ENCODE data around the gene KRT15.

The KRT15 gene

DNA sequence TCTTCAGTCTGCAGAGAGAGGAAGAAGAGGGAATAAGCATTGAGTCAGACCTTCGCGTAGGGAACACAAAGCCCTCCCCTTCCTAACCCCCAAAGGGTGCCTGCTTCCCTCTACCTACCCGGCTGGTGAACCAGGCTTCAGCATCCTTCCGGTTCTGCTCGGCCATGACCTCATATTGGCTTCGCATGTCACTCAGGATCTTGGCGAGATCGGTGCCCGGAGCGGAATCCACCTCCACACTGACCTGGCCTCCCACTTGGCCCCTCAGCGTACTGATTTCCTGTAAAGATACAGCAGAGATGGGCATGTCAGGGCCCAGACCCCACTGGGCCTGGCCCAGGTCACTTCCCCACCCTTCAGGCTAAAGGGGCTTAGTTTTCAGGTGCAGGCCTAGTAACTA is 5.6 kb upstream of the KRT15 start:
- no peak for DNase-seq (ENCODE audit: low read depth)

DNA sequence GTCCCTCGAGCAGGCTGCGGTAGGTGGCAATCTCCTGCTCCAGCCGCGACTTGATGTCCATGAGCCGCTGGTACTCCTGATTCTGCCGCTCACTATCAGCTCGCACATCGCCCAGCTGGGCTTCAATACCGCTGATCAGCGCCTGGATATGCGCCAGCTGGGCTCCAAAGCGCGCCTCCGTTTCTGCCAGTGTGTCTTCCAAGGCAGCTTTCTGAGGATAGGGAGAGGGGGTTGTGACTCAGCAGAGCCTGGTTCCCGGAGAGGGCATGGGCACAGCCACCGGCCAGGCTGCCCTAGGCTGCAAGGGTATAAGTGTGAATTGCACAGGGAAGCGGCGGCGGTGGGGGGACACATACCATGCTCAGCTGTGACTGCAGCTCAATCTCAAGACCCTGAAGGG is 5.1 kb upstream of the KRT15 start:
- DNase-seq (ENCODE audit: low read depth), result no peak

DNA sequence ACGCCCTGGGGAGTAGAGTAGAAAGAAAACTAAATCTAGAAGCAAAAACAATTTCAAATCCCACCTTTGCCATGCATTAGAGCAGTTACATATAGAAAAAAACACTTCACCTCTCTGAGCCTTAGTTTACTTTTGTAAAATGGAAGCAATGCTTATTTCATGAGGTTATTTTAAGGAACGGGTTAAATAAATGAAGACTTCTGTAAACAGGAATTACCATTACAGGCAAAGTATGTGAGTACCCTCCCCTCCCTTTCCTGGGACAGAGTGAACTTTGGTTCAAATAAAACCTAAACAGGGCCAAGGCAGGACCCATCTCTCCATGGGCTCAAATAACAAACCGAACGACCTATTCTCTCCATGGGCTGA is 4.5 kb upstream of the KRT15 start:
- no peak for DNase-seq (ENCODE audit: low read depth)

DNA sequence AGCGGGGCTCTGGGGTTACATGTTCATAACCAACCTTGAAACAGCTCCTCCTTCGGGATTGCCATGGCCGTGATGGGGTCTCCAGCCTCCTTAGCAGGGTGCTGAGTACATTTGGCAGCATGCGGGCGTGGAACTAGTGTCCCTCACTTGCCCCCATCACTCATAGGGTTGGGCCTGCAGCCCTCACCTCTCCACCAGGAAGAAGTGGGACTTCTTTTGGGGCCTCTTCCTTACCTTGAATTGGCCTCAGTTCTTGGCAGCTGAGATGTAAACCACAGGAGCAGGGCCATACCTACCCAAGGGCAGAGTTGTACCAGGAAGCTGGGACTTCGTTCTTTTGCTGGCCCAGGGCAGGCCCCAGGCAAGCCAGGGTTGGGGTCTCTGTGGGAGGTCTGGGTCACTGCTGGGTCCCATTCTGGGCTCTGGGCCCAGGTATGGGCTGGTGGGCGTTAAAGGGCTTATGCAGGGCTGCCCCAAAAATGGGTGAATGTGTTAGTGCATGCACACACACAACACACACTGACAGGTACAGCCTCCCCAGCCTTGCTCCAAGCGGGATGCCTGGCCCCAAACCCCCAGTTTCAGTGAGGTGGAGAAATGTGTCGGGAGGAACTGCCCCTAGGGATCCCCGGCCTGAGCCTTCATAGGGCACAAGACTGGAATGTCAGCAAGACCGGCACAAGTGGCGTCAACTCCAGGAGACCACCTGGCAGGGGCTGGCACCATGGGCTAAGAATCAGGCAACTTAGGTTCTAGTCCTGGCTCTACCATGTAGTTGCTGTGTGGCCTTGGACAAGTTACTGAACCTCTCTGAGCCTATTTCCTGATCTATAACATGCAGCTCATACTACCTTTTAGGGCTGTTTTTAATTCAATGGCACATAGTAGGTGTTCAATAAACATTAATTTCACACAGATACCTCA is 3.9 kb upstream of the KRT15 start:
- DNase-seq (ENCODE audit: low read depth), result no peak

DNA sequence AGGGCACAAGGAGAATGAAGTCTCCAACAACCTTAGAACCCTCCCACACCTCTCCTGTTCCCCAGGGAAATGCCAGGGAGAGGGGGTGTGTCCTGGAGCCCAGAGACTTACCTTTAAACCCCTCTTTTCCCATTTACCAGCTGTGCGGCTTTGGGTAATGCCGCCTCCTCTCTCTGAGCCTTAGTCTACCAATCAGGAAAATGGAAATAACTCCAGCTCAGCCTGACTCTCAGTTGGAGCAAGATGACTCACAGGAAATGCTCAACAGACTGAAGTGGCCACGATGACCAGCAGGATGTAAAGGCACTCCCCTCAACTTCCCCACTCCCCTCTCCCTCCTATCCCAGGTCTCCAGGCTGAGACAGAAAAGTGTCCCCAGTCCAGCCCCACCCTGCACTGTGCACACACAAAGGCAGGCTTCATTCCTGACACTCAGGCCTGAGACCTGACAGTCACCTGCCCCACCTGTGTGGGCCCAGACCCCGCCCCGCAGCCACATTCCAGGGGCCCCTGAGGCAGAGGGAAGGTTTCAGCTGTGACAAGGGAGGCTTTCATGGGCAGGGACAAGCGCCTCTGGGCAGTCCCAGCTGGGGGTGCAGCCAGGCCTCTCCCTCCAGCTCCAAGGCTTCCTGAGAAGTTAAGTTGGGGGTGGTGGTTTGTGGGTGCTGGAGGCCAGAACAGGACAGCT is 3.0 kb upstream of the KRT15 start:
- no peak for DNase-seq (ENCODE audit: low read depth)

DNA sequence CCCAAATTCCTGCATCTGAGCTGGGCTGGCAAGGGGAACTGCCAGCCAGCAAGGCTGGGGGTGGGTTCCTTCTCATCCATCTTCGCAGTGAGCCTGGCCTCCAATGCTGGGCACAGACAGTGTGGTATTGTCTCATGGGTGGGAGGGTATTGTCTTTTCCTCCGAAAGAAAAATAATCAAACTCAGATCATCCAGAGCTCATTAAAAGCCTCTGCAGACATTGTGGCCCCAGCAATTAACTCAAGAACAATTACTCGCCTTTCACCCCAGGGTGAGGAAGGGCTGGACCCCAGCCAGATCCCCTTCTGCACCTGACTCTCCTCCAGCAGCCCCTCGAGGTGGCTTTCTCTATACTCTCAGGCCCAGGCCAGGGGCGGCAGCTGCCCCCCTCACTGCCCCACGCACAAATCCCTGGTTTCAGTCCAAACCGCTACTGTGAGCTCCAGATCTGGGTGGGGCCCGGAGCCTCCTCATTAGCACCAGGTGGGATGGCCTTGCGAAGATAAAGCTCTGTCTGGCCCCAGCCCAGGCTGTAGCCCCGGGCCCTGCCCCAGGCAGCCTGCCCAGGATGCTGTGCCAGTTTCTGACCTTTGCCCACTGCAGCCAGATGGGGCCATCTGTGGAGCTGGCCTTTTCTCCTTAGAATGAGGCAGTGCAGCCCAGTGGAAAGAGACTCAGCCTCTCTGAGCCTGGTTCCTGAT is 2.3 kb upstream of the KRT15 start:
- DNase-seq (ENCODE audit: low read depth), result no peak

DNA sequence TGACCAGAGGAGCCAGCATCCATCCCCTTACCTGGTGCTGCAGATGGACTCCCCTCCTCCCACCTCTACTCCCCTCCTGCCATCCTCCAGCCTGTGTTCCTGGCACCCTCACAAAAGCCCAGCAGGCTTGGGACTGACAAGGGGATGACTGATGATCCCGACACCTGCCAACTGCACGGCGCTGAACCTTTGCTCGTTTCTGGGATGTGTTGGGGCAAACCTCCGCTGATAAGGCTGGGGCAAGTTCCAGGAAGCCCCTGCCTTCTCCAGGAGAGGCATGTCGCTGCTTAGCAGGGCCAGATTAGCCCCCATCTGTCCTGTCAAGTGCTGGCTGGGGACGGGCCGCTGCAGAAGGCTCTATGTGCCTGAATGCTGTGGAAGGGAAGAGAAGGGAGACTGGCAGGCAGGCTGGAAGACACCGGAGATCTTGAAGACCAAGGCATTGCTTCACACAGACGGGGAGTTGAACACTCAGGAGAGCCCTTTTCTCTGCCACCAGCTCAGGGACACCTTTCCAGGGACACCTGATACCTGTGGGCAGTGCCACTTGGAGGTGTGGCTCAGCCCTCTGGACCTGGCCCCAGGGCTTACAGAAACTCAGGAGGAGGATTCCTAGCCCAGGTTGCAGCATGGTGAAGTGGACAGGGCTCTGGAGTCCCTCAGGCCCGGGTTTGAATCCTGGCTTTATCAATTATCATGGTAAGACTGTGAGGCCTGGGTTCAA is 973 bp upstream of the KRT15 start:
- DNase-seq (ENCODE audit: low read depth), result no peak

DNA sequence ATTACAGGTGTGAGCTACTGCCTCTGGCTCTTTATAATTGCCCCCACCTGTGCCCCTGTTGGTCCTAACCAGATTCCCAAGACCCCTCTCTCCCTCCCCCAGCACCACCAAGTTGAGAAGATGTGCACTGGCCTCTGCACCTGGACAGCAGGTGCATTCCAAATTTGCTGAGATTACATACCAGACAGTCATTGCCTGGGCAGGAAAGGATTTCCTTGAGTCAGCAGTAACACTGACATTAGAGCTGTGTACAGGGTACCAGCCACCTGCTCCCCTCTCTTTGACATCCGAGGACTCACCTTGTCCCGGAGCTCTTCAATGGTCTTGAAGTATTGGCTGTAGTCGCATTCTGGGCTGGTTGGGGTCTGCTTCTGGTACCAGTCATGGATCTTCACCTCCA is 659 bp downstream of the KRT15 start:
- DNase-seq (ENCODE audit: low read depth), result no peak

DNA sequence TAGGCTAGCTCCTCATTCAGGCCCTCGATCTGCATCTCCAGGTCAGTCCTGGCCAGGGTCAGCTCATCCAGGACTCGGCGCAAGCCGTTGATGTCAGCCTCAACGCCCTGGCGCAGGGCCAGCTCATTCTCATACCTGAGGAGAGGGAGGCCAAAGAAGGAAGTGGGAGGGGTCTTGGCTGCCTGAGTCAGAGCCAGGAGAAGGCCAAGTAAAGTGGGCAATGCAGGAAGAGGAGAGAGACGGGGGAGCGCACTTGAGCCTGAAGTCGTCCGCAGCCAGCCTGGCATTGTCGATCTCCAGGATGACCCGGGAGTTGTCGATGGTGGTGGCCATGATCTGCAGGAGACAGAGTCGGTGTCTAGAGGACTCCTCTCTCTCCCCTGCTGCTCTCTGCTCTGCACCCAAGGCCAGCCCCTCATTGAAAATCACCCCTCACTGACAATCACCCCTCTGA is 1.8 kb downstream of the KRT15 start:
- DNase-seq (ENCODE audit: low read depth), result no peak

DNA sequence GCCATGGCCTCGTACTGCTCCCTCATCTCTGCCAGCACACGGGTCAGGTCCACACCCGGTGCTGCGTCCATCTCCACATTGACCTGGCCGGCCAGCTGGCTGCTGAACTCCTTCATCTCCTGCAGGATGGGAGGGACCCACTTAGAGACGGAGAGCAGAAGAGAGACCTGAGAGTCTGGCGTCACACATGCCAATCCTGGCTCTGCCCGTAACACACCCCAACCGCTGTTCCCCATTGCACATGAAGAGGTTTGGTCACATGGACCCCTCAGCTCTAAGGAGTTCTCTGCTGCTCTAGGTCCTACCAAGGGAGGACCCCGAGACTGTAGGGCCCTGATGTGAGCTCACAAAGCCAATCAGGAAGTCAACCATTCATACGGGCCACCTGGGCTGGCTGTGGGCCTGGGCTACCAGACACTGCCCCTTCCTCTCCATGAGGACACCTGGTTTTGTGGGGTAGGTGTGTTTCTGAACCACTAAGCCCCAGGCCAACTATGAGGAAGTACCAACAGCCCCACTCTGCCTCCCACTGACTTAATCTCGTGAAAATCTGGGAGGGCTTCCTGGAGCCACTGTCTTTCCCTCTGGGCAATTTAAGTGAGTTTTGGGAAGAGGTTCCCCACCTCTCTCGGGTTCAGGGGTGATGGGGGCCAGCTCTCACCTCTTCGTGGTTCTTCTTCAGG is 2.4 kb downstream of the KRT15 start:
- DNase-seq (ENCODE audit: low read depth), result no peak

DNA sequence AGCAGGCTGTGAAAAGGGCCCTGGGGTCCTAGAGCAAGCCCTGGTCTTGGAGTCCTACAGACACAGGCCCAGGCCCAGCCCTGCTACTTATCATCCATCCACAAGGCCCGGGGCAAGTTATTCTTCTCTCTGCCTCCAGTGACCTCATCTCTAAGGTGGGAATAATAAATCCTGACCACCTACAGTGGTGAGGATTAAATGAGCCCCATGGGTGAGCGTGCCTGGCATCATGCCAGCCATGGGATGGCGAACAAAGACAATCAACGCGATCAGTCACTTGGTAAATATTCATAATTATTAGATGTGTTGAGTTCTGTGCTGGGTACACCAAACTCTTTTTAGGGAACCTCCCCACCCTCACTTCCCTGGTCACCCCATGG is 5.5 kb downstream of the KRT15 start:
- DNase-seq (ENCODE audit: low read depth), result no peak

DNA sequence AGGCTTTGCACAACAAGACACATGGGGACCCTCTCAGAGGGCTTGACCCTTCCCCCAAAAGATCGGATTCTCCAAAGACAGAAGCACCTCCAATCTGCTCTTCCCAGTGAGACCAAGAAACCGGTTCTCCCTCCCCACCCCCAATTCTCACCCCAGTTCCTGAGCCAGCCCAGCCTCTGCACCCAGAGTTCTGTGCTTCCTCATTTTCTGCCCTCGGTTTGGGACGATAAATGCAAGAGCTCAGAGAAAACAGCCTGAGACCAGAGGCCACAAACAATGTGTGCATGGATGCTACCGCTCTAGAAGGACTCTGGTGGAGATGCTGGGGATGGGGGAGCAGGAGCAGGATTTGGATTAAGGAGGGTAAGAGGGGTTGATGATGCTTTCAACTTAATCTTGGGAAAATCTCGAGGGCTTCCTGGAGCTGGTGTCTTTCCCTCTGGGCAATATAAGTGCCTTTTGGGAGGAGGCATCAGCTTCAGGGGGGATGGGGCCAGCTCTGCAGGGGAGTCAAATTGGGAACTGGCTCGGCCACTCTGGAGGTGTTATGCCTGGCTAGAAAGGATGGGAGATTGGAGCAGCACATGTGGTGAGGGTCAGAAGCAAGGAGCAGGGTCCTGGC is 6.0 kb downstream of the KRT15 start:
- no peak for DNase-seq (ENCODE audit: low read depth)

DNA sequence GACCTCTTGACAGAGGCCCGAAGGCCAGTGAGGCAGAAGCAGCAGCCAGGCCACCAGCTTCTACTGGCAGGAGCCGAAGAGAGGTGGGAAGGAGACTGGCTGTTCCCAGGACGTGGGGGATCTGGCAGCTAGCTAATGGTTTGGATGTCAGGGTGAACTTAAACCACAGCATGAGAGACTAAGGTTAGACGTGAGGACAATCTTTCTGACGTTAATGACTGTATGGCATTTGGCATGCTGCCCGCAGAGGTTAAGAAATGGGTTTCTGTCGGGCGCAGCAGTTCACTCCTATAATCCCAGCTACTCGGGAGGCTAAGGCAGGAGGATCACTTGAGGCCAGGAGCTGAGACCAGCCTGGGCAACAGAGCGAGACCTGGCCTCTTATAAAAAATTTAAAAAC is 7.0 kb downstream of the KRT15 start:
- no peak for DNase-seq (ENCODE audit: low read depth)

DNA sequence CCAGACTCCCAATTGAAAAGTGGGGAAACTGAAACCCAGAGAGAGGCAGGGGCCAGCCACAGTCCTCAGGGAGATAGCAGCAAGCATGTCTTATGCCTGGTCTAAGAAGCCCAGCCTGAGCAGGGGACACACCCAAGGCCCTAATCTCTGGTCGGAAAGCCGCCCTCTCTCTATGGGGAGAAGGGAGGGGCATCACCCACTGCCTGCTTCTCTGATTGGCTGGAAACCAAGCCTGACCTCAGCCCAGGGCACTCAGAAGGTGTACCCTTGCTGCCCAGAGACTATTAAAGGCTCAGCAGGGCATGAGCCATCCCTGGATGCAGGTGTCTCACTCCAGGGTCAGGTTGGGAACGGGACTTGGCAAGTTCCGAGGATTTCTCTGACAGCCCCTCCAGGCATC is 7.6 kb downstream of the KRT15 start:
- DNase-seq (ENCODE audit: low read depth), result no peak

DNA sequence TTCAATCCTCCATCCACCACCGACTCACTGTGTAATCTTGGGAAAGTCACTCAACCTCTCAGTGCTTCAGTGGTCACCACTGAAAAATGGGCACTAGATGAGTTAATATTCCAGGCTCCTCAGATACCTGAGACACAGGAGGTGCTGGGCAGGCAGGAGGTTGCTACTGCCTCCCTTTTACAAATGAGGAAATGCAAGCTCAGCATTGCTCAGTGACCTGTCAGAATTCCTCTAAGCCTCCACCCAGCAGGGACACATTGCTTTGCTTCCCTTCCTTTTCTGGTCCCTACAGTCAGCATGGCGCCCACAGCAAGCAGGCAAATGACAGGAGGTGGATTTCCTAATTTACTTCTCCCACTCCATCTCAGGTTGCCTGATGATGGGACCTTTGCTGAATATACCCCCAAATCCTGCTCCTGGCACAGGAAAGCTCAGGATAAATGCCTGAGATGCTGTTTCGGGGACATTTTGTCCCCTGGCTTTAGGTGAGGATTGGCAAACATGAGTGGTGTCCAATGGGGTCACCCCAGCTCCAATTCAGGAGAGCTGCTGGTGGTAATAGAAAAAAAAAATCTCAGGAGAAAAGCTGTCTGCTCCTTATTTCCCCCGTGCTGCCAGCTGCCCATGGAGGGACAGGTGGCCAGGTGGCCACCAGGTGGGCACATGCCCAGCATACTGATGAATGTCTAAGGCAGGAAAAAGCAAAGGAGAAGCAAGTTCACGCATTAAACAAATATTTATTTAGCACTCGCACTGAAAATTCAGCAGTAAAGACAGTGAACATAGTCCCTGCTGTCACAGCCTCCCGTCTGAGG is 8.2 kb downstream of the KRT15 start:
- no peak for DNase-seq (ENCODE audit: low read depth)

DNA sequence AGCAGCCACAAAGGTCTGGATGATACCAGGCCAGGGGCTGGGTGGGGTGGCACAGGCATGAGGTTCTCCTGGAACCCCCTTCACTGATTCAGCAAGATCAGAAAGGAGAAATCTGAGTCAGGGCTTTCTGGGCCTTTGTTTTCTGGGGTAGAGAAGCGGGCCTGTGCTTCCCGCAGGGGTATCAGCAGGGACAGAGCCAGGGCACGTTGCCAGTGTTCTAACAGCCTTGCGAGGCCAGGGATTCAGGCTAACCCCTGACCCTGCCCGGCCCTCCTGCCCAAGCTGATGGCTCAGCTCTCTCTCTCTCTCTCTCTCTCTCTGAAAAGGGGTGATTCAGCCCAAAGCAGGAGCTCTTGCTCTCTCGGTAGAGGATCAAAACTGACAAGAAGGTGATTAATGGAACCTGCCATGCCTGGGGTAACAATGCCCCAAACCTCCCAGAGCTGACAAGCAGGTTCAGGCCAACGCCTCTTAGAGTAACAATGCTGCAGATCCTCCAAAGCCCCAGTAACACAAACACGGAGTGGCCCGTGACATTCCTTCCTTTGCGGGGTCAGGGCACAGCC is 11.3 kb downstream of the KRT15 start:
- no peak for DNase-seq (ENCODE audit: low read depth)

DNA sequence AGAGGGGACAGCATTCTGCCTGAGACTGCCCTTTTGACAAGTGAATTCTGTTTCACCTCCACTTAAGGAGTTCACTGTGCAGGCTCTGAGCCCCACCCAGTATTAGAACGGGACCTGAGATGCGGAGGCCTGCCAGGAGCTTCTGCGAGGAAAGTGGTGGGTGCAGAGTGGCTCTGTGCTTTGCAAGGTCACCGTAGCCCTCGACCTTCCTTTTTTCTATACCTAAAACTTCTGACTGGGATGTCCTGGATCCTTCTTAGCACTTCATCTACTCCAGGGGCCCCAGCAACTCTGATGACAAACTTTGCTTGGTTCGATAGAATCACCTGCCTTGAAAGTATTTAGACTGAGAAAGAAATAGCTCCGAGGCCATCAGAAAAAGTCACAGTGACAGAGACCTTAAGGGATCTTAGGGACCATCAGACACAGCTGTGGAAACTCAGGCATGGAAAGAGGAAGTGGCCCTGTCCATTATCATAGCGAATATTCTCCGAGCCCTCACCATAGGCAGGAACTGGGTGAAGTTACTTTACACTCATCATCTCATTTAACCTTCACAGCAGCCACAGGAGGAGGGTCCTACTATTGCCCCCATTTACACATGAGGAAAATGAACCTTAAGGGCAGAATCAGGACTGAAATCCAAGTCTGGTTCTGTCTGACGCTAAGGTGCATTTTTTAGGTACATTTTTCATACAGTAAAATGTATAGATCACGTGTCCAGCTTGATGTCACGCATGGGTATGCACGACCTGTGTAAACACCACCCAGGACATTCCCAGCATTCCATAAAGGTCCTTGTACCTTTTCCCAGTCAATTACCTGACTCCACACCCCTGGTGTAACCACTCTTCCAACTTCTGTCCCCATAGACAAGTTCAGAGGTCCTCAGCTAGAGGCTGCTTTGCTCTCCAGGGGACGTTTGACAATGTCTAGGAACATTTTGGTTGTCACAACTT is 12.6 kb downstream of the KRT15 start:
- DNase-seq (ENCODE audit: low read depth), result no peak

DNA sequence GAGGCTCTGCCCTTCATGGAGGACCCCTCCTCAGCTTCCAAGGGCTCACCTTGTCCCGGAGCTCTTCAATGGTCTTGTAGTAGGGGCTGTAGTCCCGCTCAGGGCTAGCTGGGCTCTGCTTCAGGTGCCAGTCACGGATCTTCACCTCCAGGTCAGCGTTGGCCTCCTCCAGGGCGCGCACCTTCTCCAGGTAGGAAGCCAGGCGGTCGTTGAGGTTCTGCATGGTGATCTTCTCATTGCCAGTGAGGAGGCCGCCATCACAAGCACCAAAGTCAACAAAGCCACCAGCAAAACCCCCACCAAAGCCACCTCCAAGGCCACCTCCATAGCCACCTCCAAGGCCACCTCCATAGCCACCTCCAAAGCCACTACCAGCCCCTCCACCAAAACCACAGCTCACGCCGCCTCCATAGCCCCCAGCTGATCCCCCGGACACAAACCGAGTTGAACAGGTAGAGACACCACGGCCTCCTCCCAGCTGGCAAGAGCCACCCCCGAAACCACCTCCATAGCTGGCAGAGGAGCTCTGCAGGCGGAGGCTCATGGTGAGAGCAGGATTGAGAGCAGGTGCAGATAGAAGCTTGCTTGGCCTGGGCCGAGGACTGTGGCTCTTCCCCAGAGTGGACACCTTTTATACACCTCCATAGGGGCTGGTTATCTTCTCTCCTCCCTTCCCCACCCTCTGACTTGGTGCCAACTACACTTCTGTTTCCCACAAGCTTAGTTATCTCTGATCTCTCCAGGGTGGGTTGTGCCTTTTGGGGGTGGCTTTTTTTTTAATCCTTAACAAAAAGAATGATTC is 13.5 kb downstream of the KRT15 start, which contains the start of gene KRT13:
KRT13 (minus strand) TSS at position 606 of the 802 bp plus-strand sequence; CDS start at position 544, 62 bp downstream.
- no peak for DNase-seq (ENCODE audit: low read depth)

All from stimulated activated CD8-positive, alpha-beta memory T cell treated with anti-CD3 and anti-CD28 coated beads, Interleukin-15, amount 100 ng/mL, for 24 hours (primary cell).